GM18870 (cell line): Measurements from ENCODE around the gene IBA57.

Experiments used
- ATAC-seq: cut with Tn5 transposase; IDR thresholded peaks from one replicate; pipeline ENCODE4 v1.9.1; 2021; ENCODE audit warnings: moderate library complexity; ENCODE audit not compliant: unreplicated experiment

IBA57 gene

GRCh38 chr1:228155596-228156514 lies 9.7 kb upstream of the IBA57 start:
- ATAC-seq = no peak

GRCh38 chr1:228156515-228156881 lies 9.1 kb upstream of the IBA57 start:
- ATAC-seq = no peak

GRCh38 chr1:228156941-228157728 lies 8.5 kb upstream of the IBA57 start:
- ATAC-seq = no peak

GRCh38 chr1:228157729-228158126 lies 7.9 kb upstream of the IBA57 start:
- ATAC-seq = no peak

- ATAC-seq = no peak
Measured at GRCh38 chr1:228158151-228159007, 7.2 kb upstream of the IBA57 start.

GRCh38 chr1:228159008-228159665 lies 6.5 kb upstream of the IBA57 start:
- no peak for ATAC-seq

GRCh38 chr1:228160201-228160761 lies 5.3 kb upstream of the IBA57 start:
- ATAC-seq = no peak

- no peak for ATAC-seq
Measured at GRCh38 chr1:228161362-228161761, 4.2 kb upstream of the IBA57 start.

GRCh38 chr1:228161866-228162265 lies 3.7 kb upstream of the IBA57 start:
- ATAC-seq = no peak

- no peak for ATAC-seq
Measured at GRCh38 chr1:228162286-228163006, 3.2 kb upstream of the IBA57 start.

- ATAC-seq = no peak
Measured at GRCh38 chr1:228163007-228163753, 2.4 kb upstream of the IBA57 start.

GRCh38 chr1:228163776-228164519 lies 1.7 kb upstream of the IBA57 start:
- no peak for ATAC-seq

- ATAC-seq = no peak
Measured at GRCh38 chr1:228164561-228165371, 838 bp upstream of the IBA57 start.

GRCh38 chr1:228166170-228166936 lies 749 bp downstream of the IBA57 start:
- ATAC-seq = peak; percentile 26

- no peak for ATAC-seq
Measured at GRCh38 chr1:228168563-228169270, 3.1 kb downstream of the IBA57 start.

GRCh38 chr1:228169345-228169744 lies 3.7 kb downstream of the IBA57 start:
- no peak for ATAC-seq
